DMS 273 (cell line): ENCODE measurements around the gene COL5A2.

Experiments used
- DNase-seq: peaks from one replicate; lab custom pipeline; 2025; ENCODE audit not compliant: unreplicated experiment; lab: John Stamatoyannopoulos, UW

Gene COL5A2

GRCh38 chr2:189008555-189009262, 170.9 kb downstream of the COL5A2 start:
- no peak for DNase-seq

GRCh38 chr2:189002079-189002478, 177.5 kb downstream of the COL5A2 start:
- no peak for DNase-seq

GRCh38 chr2:189000221-189000620, 179.3 kb downstream of the COL5A2 start:
- DNase-seq, result no peak

DNA sequence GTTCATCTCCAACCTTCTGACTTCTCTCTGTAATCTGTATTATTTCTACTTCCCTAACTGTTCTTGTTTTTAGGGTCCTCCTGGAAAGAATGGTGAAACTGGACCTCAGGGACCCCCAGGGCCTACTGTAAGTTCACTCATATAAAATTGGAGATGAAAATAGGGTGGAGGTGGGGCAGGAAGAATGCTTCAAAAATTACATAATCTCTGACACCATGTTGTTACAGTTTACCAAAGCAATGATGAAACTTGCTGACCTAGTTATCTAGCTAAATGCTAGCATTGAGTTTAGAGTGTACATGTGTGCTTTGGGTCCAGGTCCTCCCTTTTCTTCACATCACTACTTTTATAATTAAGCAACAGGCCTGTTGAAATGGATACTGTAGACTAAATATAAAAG, 182.3 kb downstream of the COL5A2 start:
- no peak for DNase-seq

DNA sequence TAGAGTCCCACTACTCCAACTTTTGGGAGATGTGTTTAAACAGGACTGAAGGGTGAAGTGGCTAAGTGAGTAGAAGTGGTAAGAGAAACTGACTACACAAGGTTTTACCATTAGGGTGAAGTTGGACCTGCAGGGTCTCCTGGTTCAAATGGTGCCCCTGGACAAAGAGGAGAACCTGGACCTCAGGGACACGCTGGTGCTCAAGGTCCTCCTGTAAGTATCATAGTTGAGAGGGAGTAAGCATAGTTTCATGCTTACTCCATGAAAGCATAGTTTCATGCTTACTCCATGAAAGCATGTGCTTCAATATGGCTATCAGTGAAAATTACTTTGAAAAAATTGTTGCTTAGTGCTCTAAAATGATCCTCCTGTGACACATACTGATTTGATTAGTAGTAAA, 186.3 kb downstream of the COL5A2 start:
- DNase-seq, result no peak

- no peak for DNase-seq
These were observed 192.7 kb downstream of the COL5A2 start for GRCh38 chr2:188986839-188987238.

GRCh38 chr2:188984680-188985079, 194.9 kb downstream of the COL5A2 start:
- DNase-seq, result no peak

- peak; percentile 22 for DNase-seq
These were observed 195.5 kb downstream of the COL5A2 start for GRCh38 chr2:188984065-188984491.

DNA sequence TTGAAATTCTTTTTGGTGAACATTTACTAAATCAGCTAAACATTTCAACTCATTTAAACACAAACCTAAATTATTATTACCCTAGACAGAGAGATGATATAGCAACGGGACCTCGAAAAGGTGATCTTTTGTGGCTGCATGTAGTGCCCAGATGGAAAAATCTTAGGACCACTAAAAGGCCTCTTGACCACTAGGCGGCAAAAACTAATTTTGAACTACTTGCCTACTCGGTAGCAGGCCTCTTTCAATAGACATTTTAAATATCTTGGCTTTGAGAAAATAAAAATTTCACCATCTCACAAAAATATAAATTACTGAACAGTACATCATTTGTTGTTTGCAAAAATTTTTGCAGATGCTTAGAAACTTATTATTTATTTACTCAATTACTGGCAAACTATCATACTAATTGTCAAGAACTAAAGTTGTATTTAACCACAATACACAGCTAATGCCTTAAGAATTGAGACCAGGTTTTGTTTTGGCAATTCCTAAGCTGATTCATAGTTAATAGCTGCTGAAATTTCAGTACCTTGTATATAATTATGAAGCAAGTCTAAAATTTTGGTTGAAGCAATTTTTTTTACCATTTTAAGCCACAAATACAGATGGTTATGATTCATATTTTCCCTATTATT, 196.0 kb downstream of the COL5A2 start:
- peak; percentile 48 for DNase-seq
